Endothelial cell of umbilical vein (primary cell): ENCODE data around the gene ARHGEF6. TPM values are rescaled to one million over a fixed set of nuclear protein-coding genes. Genes with fewer than 3 reads are reported as not detected.

Experiments
- BruUV-seq: library from RNA; stranded (reverse); fragments of 400-500 nt; replicated peaks from 2 replicates; lab custom pipeline; 2021; lab: Mats Ljungman, UMichigan
- CTCF ChIA-PET: fragments of 300-600, 350-600 bp; sonication (Branson Sonifier 250); formaldehyde crosslinking; loops from one replicate; lab custom pipeline; 2021; ENCODE audit warnings: antibody characterized with exemption, inconsistent platforms; lab: Charles Lee
- POLR2A ChIA-PET: fragments of 300-600, 350-600 bp; sonication (Branson Sonifier 250); formaldehyde crosslinking; loops from one replicate; lab custom pipeline; 2021; ENCODE audit warnings: antibody characterized with exemption, inconsistent platforms; lab: Charles Lee
- DNase-seq: peaks from one replicate; pipeline ENCODE4 v3.0.0-alpha.2; 2011; ENCODE audit warnings: low read depth, low spot score
- FAIRE-seq: peaks from 2 replicates; lab custom pipeline; 2011; peaks lifted over from hg19 to GRCh38; lab: Jason Lieb, UNC
- H2AFZ ChIP-seq: 2 replicates; pipeline ENCODE4 v1.6.0; 2012; ENCODE audit warnings: low read depth, low read length, control low read depth, inconsistent platforms
- H3K27ac ChIP-seq: 2 replicates; pipeline ENCODE4 v1.5.1; 2011; ENCODE audit warnings: low read depth, mild to moderate bottlenecking, control low read depth, low read length, moderate library complexity; ENCODE audit not compliant: insufficient read depth
- H3K27me3 ChIP-seq, 2 experiments: 2 replicates each; pipeline versions ENCODE4 v1.6.0 to v1.6.1; 2011; ENCODE audit warnings: low read length in 2 of 2, mixed read lengths in 1 of 2; ENCODE audit not compliant: control insufficient read depth in 2 of 2, insufficient read depth in 2 of 2
- H3K36me3 ChIP-seq, 2 experiments: 2 replicates in 1 of 2; 3 replicates in 1 of 2; pipeline ENCODE4 v1.5.1; 2011; ENCODE audit warnings: low read length in 2 of 2, mild to moderate bottlenecking in 1 of 2, moderate library complexity in 1 of 2; ENCODE audit not compliant: control insufficient read depth in 2 of 2, insufficient read depth in 2 of 2; ENCODE audit errors: extremely low read depth in 1 of 2
- H3K4me1 ChIP-seq: 3 replicates; pipeline ENCODE4 v1.5.1; 2011; ENCODE audit warnings: mild to moderate bottlenecking, low read length; ENCODE audit not compliant: control insufficient read depth, insufficient read depth; ENCODE audit errors: extremely low read depth
- H3K4me2 ChIP-seq: 2 replicates; pipeline ENCODE4 v1.6.1; 2011; ENCODE audit warnings: low read length, control low read depth, mixed read lengths; ENCODE audit not compliant: insufficient read depth
- H3K4me3 ChIP-seq, 3 experiments: fragments of 200-600 bp in 1 of 3; sonication (generic), shearing (Covaris generic) in 1 of 3; replicated peaks in 1 of 3; 2 replicates each; pipeline ENCODE4 v1.5.1; 2011 to 2016; ENCODE audit warnings: control low read depth in 3 of 3, low read length in 3 of 3, mild to moderate bottlenecking in 2 of 3, inconsistent platforms in 1 of 3, low read depth in 1 of 3, moderate library complexity in 1 of 3; ENCODE audit not compliant: insufficient read depth in 1 of 3
- H3K79me2 ChIP-seq: 2 replicates; pipeline ENCODE4 v1.6.0; 2012; ENCODE audit warnings: low read length, inconsistent platforms; ENCODE audit not compliant: control insufficient read depth, insufficient read depth
- H3K9ac ChIP-seq: replicated peaks from 2 replicates; pipeline ENCODE3; 2011; ENCODE audit warnings: low read length, control low read depth; ENCODE audit not compliant: insufficient read depth; ENCODE audit errors: extremely low read depth
- H3K9me1 ChIP-seq: replicated peaks from 3 replicates; pipeline ENCODE4 v1.6.0; 2011; ENCODE audit warnings: mild to moderate bottlenecking, low read length; ENCODE audit not compliant: control insufficient read depth, insufficient read depth; ENCODE audit errors: extremely low read depth
- H3K9me3 ChIP-seq: replicated peaks from 2 replicates; pipeline ENCODE4 v1.5.1; 2012; ENCODE audit warnings: low read length, inconsistent platforms; ENCODE audit not compliant: control insufficient read depth, insufficient read depth
- H4K20me1 ChIP-seq: replicated peaks from 2 replicates; pipeline ENCODE3; 2011; ENCODE audit warnings: mild to moderate bottlenecking, low read length; ENCODE audit not compliant: control insufficient read depth, insufficient read depth; ENCODE audit errors: extremely low read depth
- EZH2 ChIP-seq: IDR thresholded peaks from 2 replicates; pipeline ENCODE4 v1.6.1; 2012; ENCODE audit warnings: borderline replicate concordance, low read depth, mild to moderate bottlenecking, moderate library complexity, low read length, inconsistent platforms; ENCODE audit not compliant: severe bottlenecking
- FOS ChIP-seq: IDR thresholded peaks from 2 replicates; pipeline ENCODE4 v1.6.1; 2011; ENCODE audit warnings: mild to moderate bottlenecking, low read length, moderate library complexity, borderline replicate concordance; ENCODE audit not compliant: insufficient read depth
- GATA2 ChIP-seq: IDR thresholded peaks from 2 replicates; pipeline ENCODE4 v1.7.0; 2011; ENCODE audit warnings: low read depth, mild to moderate bottlenecking, moderate library complexity, mixed read lengths, low read length; ENCODE audit not compliant: insufficient read length, insufficient read depth
- JUN ChIP-seq: IDR thresholded peaks from 2 replicates; pipeline ENCODE4 v1.6.1; 2011; ENCODE audit warnings: borderline replicate concordance, low read depth; ENCODE audit not compliant: insufficient read length, insufficient read depth
- MYC ChIP-seq: IDR thresholded peaks from one replicate; pipeline ENCODE4 v1.6.1; 2011; ENCODE audit warnings: mild to moderate bottlenecking, low read depth, low read length
- POLR2A ChIP-seq: IDR thresholded peaks from 2 replicates; pipeline ENCODE4 v1.6.1; 2012; ENCODE audit warnings: low read depth, mild to moderate bottlenecking, control low read depth, low read length
- POLR2AphosphoS5 ChIP-seq: IDR thresholded peaks from 2 replicates; pipeline ENCODE4 v1.6.1; 2012; ENCODE audit warnings: low read depth, mild to moderate bottlenecking, control low read depth, low read length, moderate library complexity; ENCODE audit not compliant: insufficient read depth
- dilution Hi-C: fragments of 300-500 bp; cut with MboI; formaldehyde crosslinking; loops from one replicate; pipeline ENCODE4 v1.15.0; 2019; ENCODE audit warnings: low sequenced_read_pairs; ENCODE audit not compliant: extremely low pct_ligation_motif_present
- intact Hi-C: fragments of 100-400 bp; cut with micrococcal nuclease; formaldehyde crosslinking; loops from one replicate; pipeline ENCODE4 v1.10.0; 2022
- polyA plus RNA-seq, 4 experiments: library from polyadenylated mRNA; depleted of rRNA in 3 of 4; stranded (reverse) in 3 of 4; unstranded in 1 of 4; fragments of >200 nt; gene quantifications; 2 replicates each; pipeline versions ENCODE4 v1.2.1 to v1.2.3, GENCODE V29; 2011 to 2012; ENCODE audit warnings: missing spikeins in 1 of 4
- total RNA-seq: library from RNA; stranded (reverse); gene quantifications from 2 replicates; pipeline ENCODE4 v1.2.3, GENCODE V29; 2021
- TF ChIP-seq, protein P1 (sequence below), 2 donors: IDR thresholded peaks; 1 replicate in 1 of 2; 2 replicates in 1 of 2; pipeline ENCODE4 v1.5.1; 2011; ENCODE audit warnings: low read length in 2 of 2, mild to moderate bottlenecking in 2 of 2, moderate library complexity in 2 of 2, control low read depth in 1 of 2, inconsistent platforms in 1 of 2, low read depth in 1 of 2; ENCODE audit not compliant: insufficient read depth in 1 of 2; ENCODE audit errors: extremely low read depth in 1 of 2
- TF ChIP-seq, protein P2 (sequence below): IDR thresholded peaks from 2 replicates; pipeline ENCODE4 v1.6.1; 2011; ENCODE audit not compliant: insufficient read depth, insufficient read length

The ARHGEF6 gene
- total and polyA plus RNA-seq, 2 donors (not counting 3 experiments of a cell fraction or from before 2014, with no cell fraction given) = 4.9 to 6.4 TPM

DNA sequence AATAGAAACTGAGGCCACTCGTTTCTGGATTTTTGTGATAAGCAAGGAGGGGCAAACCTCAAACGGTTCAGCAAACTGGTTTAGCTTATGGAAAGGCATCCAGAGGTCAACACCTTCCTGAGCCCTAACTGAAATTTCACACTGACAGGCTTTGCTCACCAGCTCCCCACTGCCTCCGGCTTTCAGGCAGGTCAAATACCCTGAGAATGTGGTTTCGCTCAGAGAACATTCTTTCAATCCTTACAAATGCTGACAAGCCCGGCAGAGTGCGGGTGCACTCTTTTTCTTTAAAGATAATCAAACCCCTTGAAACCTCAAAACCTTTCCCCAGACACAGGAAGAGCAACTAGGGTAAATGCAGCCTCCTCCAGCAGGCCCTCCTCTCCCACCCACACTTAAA is 91.3 kb downstream of the ARHGEF6 start:
- no peak for FAIRE-seq
- H3K36me3 ChIP-seq = no peaks in the 10 kb centered on the region
- no peak for TF ChIP-seq EZH2
- TF ChIP-seq MYC = no peak
- TF ChIP-seq, protein P1, sequence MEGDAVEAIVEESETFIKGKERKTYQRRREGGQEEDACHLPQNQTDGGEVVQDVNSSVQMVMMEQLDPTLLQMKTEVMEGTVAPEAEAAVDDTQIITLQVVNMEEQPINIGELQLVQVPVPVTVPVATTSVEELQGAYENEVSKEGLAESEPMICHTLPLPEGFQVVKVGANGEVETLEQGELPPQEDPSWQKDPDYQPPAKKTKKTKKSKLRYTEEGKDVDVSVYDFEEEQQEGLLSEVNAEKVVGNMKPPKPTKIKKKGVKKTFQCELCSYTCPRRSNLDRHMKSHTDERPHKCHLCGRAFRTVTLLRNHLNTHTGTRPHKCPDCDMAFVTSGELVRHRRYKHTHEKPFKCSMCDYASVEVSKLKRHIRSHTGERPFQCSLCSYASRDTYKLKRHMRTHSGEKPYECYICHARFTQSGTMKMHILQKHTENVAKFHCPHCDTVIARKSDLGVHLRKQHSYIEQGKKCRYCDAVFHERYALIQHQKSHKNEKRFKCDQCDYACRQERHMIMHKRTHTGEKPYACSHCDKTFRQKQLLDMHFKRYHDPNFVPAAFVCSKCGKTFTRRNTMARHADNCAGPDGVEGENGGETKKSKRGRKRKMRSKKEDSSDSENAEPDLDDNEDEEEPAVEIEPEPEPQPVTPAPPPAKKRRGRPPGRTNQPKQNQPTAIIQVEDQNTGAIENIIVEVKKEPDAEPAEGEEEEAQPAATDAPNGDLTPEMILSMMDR (IDR thresholded peaks at IDR 0.05; ENCODE audit: extremely low read depth in 1 of 2, insufficient read depth in 1 of 2, low read depth in 1 of 2, low read length in 2 of 2) = no peak
- no peak for TF ChIP-seq GATA2
- TF ChIP-seq POLR2A = no peak
- TF ChIP-seq POLR2AphosphoS5 = no peak
- TF ChIP-seq, protein P2, sequence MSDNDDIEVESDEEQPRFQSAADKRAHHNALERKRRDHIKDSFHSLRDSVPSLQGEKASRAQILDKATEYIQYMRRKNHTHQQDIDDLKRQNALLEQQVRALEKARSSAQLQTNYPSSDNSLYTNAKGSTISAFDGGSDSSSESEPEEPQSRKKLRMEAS = no peak
- no peak for TF ChIP-seq FOS
- TF ChIP-seq JUN = no peak
- POLR2A ChIA-PET = no interaction called here
- CTCF ChIA-PET = no interaction called here
- no peak overlapping the region for H3K9ac ChIP-seq
- H4K20me1 ChIP-seq = no peaks in the 10 kb centered on the region
- dilution Hi-C loops = no loop called here
- H3K4me3 ChIP-seq = no peak overlapping the region
- BruUV-seq = no TSS peak
- no peaks in the 10 kb centered on the region for H3K9me3 ChIP-seq
- H3K27ac ChIP-seq = no peak overlapping the region
- DNase-seq = no peak
- H3K9me1 ChIP-seq = no peaks in the 10 kb centered on the region
- intact Hi-C loops = no loop called here
- no peak overlapping the region for H2AFZ ChIP-seq
- H3K4me1 ChIP-seq = no peaks in the 10 kb centered on the region
- H3K79me2 ChIP-seq = no peaks in the 10 kb centered on the region
- no peaks in the 10 kb centered on the region for H3K27me3 ChIP-seq
- H3K4me2 ChIP-seq = no peak overlapping the region
